MM.1S (cell line): ENCODE results near the gene CFAP46.

Experiments used
- CTCF ChIP-seq: fragments of 300-600 bp; sonication (generic); IDR thresholded peaks from 2 replicates; pipeline ENCODE4 v1.5.1; 2016; ENCODE audit warnings: antibody characterized with exemption, low read length, mixed read lengths
- EZH2 ChIP-seq: fragments of 300-600 bp; sonication (generic); optimal IDR thresholded peaks from 2 replicates; pipeline ENCODE3; 2017; ENCODE audit warnings: low read depth, mild to moderate bottlenecking, antibody characterized with exemption, low read length, mixed read lengths

- TF ChIP-seq CTCF: no peak
- no peak for TF ChIP-seq EZH2
Observed at GRCh38 chr10:132866601-132867381, 75.6 kb downstream of the CFAP46 start.
